A549 treated with GW870086 at 1 μM for 4 hours (cell line): Measurements from ENCODE around the gene FGF13. TPM values are rescaled to one million over a fixed set of nuclear protein-coding genes. Genes with fewer than 3 reads are reported as not detected.

Experiments used
- total RNA-seq: library from RNA; stranded (reverse); fragments of 200-300 nt; extraction: Qiagen RNA extraction; gene quantifications from 5 replicates; pipeline ENCODE4 v1.2.3, GENCODE V29; 2022; ENCODE audit warnings: low read depth

FGF13 gene
- 0.07 TPM in 1 of 5 replicates, not detected in the others for total RNA-seq

GRCh38 chrX:138711399-138712347, at the start of gene FGF13:
TSS of gene FGF13 (minus strand) at chrX:138711717. CDS start at chrX:138711003, 714 bp downstream.

